HEK293T (cell line): ENCODE data around the gene TPI1.

Experiments used
- BHLHE40 ChIP-seq: fragments of 450-650 bp; IDR thresholded peaks from 2 replicates; pipeline ENCODE4 v1.6.1; 2016; ENCODE audit warnings: mild to moderate bottlenecking, moderate library complexity, borderline replicate concordance
- CTBP1 ChIP-seq: fragments of 450-650 bp; IDR thresholded peaks from 2 replicates; pipeline ENCODE4 v1.6.1; 2016; ENCODE audit warnings: borderline replicate concordance
- ELF4 ChIP-seq: fragments of 450-650 bp; IDR thresholded peaks from 2 replicates; pipeline ENCODE4 v1.6.1; 2017; ENCODE audit warnings: antibody characterized with exemption
- FOXA1 ChIP-seq: fragments of 450-650 bp; IDR thresholded peaks from 2 replicates; pipeline ENCODE4 v1.6.1; 2016; ENCODE audit warnings: mild to moderate bottlenecking
- FOXM1 ChIP-seq: fragments of 450-650 bp; IDR thresholded peaks from 2 replicates; pipeline ENCODE4 v1.6.1; 2017; ENCODE audit warnings: mild to moderate bottlenecking, borderline replicate concordance
- NFRKB ChIP-seq: fragments of 450-650 bp; IDR thresholded peaks from 2 replicates; pipeline ENCODE4 v1.6.1; 2016; ENCODE audit warnings: mild to moderate bottlenecking, moderate library complexity
- SP1 ChIP-seq: fragments of 450-650 bp; IDR thresholded peaks from 2 replicates; pipeline ENCODE4 v1.6.1; 2017
- ZNF384 ChIP-seq: fragments of 450-650 bp; IDR thresholded peaks from 2 replicates; pipeline ENCODE4 v1.6.1; 2016

DNA sequence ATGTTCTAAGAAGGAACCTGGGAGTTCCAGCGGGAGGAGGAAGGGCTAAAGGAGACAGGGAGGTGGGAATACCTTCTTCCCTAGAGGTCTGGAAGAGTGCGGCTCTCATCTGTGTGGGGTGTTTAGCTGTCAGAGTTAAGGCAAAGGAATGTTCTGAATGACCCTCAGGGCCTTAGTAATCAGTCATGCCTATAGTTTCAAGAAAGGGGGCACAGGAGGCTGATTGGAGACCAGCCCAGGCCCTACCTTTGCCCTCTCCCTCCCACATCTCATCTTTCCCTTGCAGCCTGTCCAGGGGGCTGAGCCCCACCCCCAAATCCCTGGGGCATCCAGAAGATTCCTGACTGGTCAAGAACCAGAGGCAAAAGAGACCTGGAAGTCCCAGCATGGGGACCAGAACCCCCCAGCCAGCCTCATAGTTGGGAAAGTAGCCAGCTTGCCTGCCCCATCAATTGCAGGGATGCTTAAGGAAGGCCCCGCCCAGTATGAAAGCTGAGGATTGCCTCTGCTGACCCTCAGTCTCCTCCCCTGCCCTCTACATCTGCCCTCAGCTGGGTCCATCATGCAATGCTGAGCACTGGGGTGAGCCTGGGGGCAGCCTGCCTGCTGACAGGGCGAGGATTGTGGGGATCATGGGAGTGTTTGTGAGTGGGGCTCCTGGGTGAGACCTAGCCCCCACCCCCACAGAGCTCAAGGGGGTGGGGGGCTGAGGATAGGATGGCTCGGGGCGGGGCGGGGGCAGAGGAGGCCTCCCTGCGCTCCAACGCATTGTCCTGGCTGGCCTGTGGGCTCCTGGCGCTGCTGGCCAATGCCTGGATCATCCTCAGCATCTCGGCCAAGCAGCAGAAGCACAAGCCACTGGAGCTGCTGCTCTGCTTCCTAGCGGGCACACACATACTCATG is 43.9 kb upstream of the TPI1 start:
- TF ChIP-seq FOXA1 (no peak), SP1 (no peak), FOXM1 (no peak), BHLHE40 (no peak), NFRKB (no peak), ZNF384 (no peak), CTBP1 (no peak), ELF4 (no peak)
